Measurements from ENCODE around the gene GGA3.

Gene GGA3

GRCh38 chr17:75240394-75241142 is 20.8 kb downstream of the GGA3 start:
- Histone ChIP-seq H3K4me3 (ENCODE audit: low read depth, low read length) (peak overlapping the region; percentile 13), H3K27me3 (ENCODE audit: control insufficient read depth, insufficient read depth, low read length) (no peaks in the 10 kb centered on the region), H3K9ac (ENCODE audit: low read depth, low read length) (no peak overlapping the region), H3K9me3 (ENCODE audit: control insufficient read depth, insufficient read depth, low read length) (no peaks in the 10 kb centered on the region), H3K36me3 (ENCODE audit: control insufficient read depth, insufficient read depth, low read length) (peaks cover 77% of the 10 kb centered on the region), H3K4me1 (ENCODE audit: control insufficient read depth, insufficient read depth, low read length) (no peaks in the 10 kb centered on the region)

GRCh38 chr17:75239778-75240393 is 21.5 kb downstream of the GGA3 start:
- no peak overlapping the region for H3K9ac ChIP-seq (ENCODE audit: low read depth, low read length)
- H3K4me3 ChIP-seq (ENCODE audit: low read depth, low read length) = peak overlapping the region; percentile 13
- no peaks in the 10 kb centered on the region for H3K9me3 ChIP-seq (ENCODE audit: control insufficient read depth, insufficient read depth, low read length)
- no peaks in the 10 kb centered on the region for H3K27me3 ChIP-seq (ENCODE audit: control insufficient read depth, insufficient read depth, low read length)
- H3K4me1 ChIP-seq (ENCODE audit: control insufficient read depth, insufficient read depth, low read length) = no peaks in the 10 kb centered on the region
- H3K36me3 ChIP-seq (ENCODE audit: control insufficient read depth, insufficient read depth, low read length) = peaks cover 72% of the 10 kb centered on the region

DNA sequence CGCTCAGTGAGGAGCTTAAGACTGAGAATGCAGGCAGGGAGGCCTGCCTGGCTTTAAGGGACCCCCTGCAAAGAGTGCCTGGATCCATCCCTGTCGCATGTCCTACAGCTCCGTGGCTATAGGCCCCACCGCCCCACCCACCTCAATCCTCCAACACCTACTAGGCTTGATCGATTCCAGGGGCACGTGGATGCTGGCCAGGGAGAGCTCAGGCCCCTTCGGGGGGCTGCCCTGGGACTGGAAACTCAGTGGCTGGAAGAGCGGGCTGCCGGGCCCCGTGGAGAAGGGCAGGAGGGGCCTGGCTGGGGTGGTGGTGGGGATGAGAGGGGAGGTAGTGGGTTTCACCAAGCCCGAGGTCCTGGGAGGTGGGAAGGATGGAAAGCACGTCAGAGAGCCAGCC is 22.2 kb downstream of the GGA3 start:
- Histone ChIP-seq H3K9ac (ENCODE audit: low read depth, low read length) (no peak overlapping the region), H3K36me3 (ENCODE audit: control insufficient read depth, insufficient read depth, low read length) (peaks cover 74% of the 10 kb centered on the region), H3K4me3 (ENCODE audit: low read depth, low read length) (no peak overlapping the region), H3K4me1 (ENCODE audit: control insufficient read depth, insufficient read depth, low read length) (no peaks in the 10 kb centered on the region), H3K27me3 (ENCODE audit: control insufficient read depth, insufficient read depth, low read length) (no peaks in the 10 kb centered on the region), H3K9me3 (ENCODE audit: control insufficient read depth, insufficient read depth, low read length) (no peaks in the 10 kb centered on the region)

GRCh38 chr17:75238684-75239191 is 22.7 kb downstream of the GGA3 start:
- Histone ChIP-seq H3K4me3 (ENCODE audit: low read depth, low read length) (no peak overlapping the region), H3K9me3 (ENCODE audit: control insufficient read depth, insufficient read depth, low read length) (no peaks in the 10 kb centered on the region), H3K27me3 (ENCODE audit: control insufficient read depth, insufficient read depth, low read length) (no peaks in the 10 kb centered on the region), H3K36me3 (ENCODE audit: control insufficient read depth, insufficient read depth, low read length) (peaks cover 69% of the 10 kb centered on the region), H3K4me1 (ENCODE audit: control insufficient read depth, insufficient read depth, low read length) (no peaks in the 10 kb centered on the region), H3K9ac (ENCODE audit: low read depth, low read length) (no peak overlapping the region)

GRCh38 chr17:75238020-75238580 is 23.3 kb downstream of the GGA3 start:
- Histone ChIP-seq H3K9me3 (ENCODE audit: control insufficient read depth, insufficient read depth, low read length) (no peaks in the 10 kb centered on the region), H3K4me3 (ENCODE audit: low read depth, low read length) (no peak overlapping the region), H3K36me3 (ENCODE audit: control insufficient read depth, insufficient read depth, low read length) (peaks cover 67% of the 10 kb centered on the region), H3K27me3 (ENCODE audit: control insufficient read depth, insufficient read depth, low read length) (no peaks in the 10 kb centered on the region), H3K9ac (ENCODE audit: low read depth, low read length) (no peak overlapping the region), H3K4me1 (ENCODE audit: control insufficient read depth, insufficient read depth, low read length) (no peaks in the 10 kb centered on the region)

DNA sequence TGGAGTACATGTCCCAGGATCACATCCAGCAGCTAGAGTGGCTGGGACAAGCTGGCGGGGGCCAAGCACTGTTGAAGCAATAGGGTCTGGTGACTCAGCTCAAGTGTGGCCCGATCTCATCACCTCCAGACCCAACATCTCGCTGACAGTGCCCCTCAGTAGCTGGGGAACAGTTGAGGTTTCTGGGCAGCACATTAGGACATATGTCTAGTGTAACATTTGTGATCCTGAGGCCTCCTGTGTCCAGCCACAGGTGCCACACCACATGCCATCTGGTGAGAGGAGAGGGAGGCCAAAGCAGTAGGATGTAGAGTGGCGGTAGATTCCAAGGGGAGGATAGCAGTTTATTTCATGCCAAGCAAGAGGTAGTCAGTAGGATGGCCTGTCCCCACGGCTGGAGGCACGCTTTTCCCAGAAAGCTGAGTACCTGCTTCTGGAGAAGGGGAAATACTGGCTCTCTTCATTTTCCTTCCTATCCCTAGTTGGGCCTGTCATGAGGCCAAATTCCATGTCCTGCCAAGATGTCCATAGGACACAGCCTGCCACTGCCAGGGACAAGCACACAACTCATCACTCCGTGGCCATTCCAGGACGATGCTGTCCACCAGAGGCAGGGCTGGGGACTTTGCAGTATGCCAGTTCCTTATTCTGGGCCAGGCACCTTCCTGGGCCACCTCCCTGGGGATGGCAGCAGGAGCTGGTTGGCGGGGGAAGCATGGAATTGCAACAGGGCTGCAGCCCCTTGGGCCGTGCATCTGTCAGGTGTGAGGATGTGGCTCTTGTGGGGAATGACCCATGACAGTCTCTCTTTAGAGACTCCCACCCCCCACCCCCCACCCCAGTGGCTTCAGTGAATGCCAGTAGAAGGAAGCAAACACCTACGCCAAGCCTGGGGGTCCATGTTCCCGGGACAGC is 24.0 kb downstream of the GGA3 start:
- Histone ChIP-seq H3K4me3 (ENCODE audit: low read depth, low read length) (no peak overlapping the region), H3K27me3 (ENCODE audit: control insufficient read depth, insufficient read depth, low read length) (no peaks in the 10 kb centered on the region), H3K9me3 (ENCODE audit: control insufficient read depth, insufficient read depth, low read length) (no peaks in the 10 kb centered on the region), H3K36me3 (ENCODE audit: control insufficient read depth, insufficient read depth, low read length) (peaks cover 67% of the 10 kb centered on the region), H3K9ac (ENCODE audit: low read depth, low read length) (no peak overlapping the region), H3K4me1 (ENCODE audit: control insufficient read depth, insufficient read depth, low read length) (no peaks in the 10 kb centered on the region)

GRCh38 chr17:75232786-75233185 is 28.6 kb downstream of the GGA3 start:
- no peaks in the 10 kb centered on the region for H3K4me1 ChIP-seq (ENCODE audit: control insufficient read depth, insufficient read depth, low read length)
- H3K9me3 ChIP-seq (ENCODE audit: control insufficient read depth, insufficient read depth, low read length) = no peaks in the 10 kb centered on the region
- no peaks in the 10 kb centered on the region for H3K27me3 ChIP-seq (ENCODE audit: control insufficient read depth, insufficient read depth, low read length)
- H3K9ac ChIP-seq (ENCODE audit: low read depth, low read length) = no peak overlapping the region
- peaks cover 62% of the 10 kb centered on the region for H3K36me3 ChIP-seq (ENCODE audit: control insufficient read depth, insufficient read depth, low read length)
- H3K4me3 ChIP-seq (ENCODE audit: low read depth, low read length) = no peak overlapping the region

- H3K9me3 ChIP-seq (ENCODE audit: control insufficient read depth, insufficient read depth, low read length) = no peaks in the 10 kb centered on the region
- peaks cover 55% of the 10 kb centered on the region for H3K36me3 ChIP-seq (ENCODE audit: control insufficient read depth, insufficient read depth, low read length)
- no peaks in the 10 kb centered on the region for H3K27me3 ChIP-seq (ENCODE audit: control insufficient read depth, insufficient read depth, low read length)
- no peak overlapping the region for H3K9ac ChIP-seq (ENCODE audit: low read depth, low read length)
- no peaks in the 10 kb centered on the region for H3K4me1 ChIP-seq (ENCODE audit: control insufficient read depth, insufficient read depth, low read length)
- H3K4me3 ChIP-seq (ENCODE audit: low read depth, low read length) = no peak overlapping the region
Measured at GRCh38 chr17:75231741-75232464, 29.5 kb downstream of the GGA3 start.

GRCh38 chr17:75231071-75231470 is 30.3 kb downstream of the GGA3 start:
- Histone ChIP-seq H3K27me3 (ENCODE audit: control insufficient read depth, insufficient read depth, low read length) (no peaks in the 10 kb centered on the region), H3K4me3 (ENCODE audit: low read depth, low read length) (no peak overlapping the region), H3K36me3 (ENCODE audit: control insufficient read depth, insufficient read depth, low read length) (peaks cover 60% of the 10 kb centered on the region), H3K9ac (ENCODE audit: low read depth, low read length) (no peak overlapping the region), H3K9me3 (ENCODE audit: control insufficient read depth, insufficient read depth, low read length) (no peaks in the 10 kb centered on the region), H3K4me1 (ENCODE audit: control insufficient read depth, insufficient read depth, low read length) (no peaks in the 10 kb centered on the region)

DNA sequence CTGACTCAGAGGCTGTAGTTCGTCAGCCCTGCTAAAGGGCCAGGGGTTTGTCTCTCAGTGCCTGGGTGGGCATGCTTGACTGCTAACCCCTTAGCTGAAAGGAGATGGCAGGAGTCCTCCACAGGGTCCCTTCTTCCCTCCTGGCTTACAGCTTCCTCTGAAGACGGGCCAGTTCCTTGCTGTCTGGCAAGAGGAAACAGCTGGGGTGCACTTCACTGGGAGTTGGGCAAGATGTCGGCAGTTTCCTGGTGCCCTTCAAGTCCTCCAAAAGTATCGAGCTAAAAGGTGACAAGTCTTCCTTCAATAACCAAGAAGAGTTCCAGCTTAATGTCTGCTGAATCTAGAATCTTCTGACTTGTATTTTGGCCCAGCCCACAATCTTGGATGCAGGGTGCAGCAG is 32.6 kb downstream of the GGA3 start:
- Histone ChIP-seq H3K27me3 (ENCODE audit: control insufficient read depth, insufficient read depth, low read length) (no peaks in the 10 kb centered on the region), H3K4me1 (ENCODE audit: control insufficient read depth, insufficient read depth, low read length) (no peaks in the 10 kb centered on the region), H3K4me3 (ENCODE audit: low read depth, low read length) (no peak overlapping the region), H3K36me3 (ENCODE audit: control insufficient read depth, insufficient read depth, low read length) (peaks cover 70% of the 10 kb centered on the region), H3K9me3 (ENCODE audit: control insufficient read depth, insufficient read depth, low read length) (no peaks in the 10 kb centered on the region), H3K9ac (ENCODE audit: low read depth, low read length) (no peak overlapping the region)

GRCh38 chr17:75228305-75228704 is 33.1 kb downstream of the GGA3 start:
- H3K4me1 ChIP-seq (ENCODE audit: control insufficient read depth, insufficient read depth, low read length) = no peaks in the 10 kb centered on the region
- no peaks in the 10 kb centered on the region for H3K27me3 ChIP-seq (ENCODE audit: control insufficient read depth, insufficient read depth, low read length)
- peaks cover 70% of the 10 kb centered on the region for H3K36me3 ChIP-seq (ENCODE audit: control insufficient read depth, insufficient read depth, low read length)
- H3K4me3 ChIP-seq (ENCODE audit: low read depth, low read length) = no peak overlapping the region
- H3K9ac ChIP-seq (ENCODE audit: low read depth, low read length) = no peak overlapping the region
- H3K9me3 ChIP-seq (ENCODE audit: control insufficient read depth, insufficient read depth, low read length) = no peaks in the 10 kb centered on the region

Measured in iPS-15b (cell line).